Keratinocyte (primary cell): ENCODE data around the gene CDC23. TPM values are rescaled to one million over a fixed set of nuclear protein-coding genes. Genes with fewer than 3 reads are reported as not detected.

Experiments used
- DNase-seq: peaks from one replicate; pipeline ENCODE4 v3.0.0-alpha.2; 2011; ENCODE audit warnings: low read depth, missing footprints, low spot score
- FAIRE-seq: peaks from 2 replicates; lab custom pipeline; 2011; peaks lifted over from hg19 to GRCh38; lab: Jason Lieb, UNC
- H2AFZ ChIP-seq: 2 replicates; pipeline ENCODE4 v1.6.0; 2012; ENCODE audit warnings: low read length, control low read depth, inconsistent platforms; ENCODE audit not compliant: control insufficient read depth
- H3K27ac ChIP-seq: 2 replicates; pipeline ENCODE4 v1.5.1; 2011; ENCODE audit warnings: low read length; ENCODE audit not compliant: control insufficient read depth, insufficient read depth
- H3K27me3 ChIP-seq: 3 replicates; pipeline ENCODE4 v1.6.0; 2011; ENCODE audit warnings: low read length; ENCODE audit not compliant: control insufficient read depth, insufficient read depth; ENCODE audit errors: extremely low read depth
- H3K36me3 ChIP-seq, 2 experiments: 2 replicates in 1 of 2; 3 replicates in 1 of 2; pipeline ENCODE4 v1.5.1; 2011; ENCODE audit warnings: low read length in 2 of 2, mild to moderate bottlenecking in 1 of 2; ENCODE audit not compliant: control insufficient read depth in 2 of 2, insufficient read depth in 2 of 2; ENCODE audit errors: extremely low read depth in 1 of 2
- H3K4me1 ChIP-seq: 3 replicates; pipeline ENCODE4 v1.5.1; 2011; ENCODE audit warnings: low read length; ENCODE audit not compliant: control insufficient read depth, insufficient read depth; ENCODE audit errors: extremely low read depth
- H3K4me2 ChIP-seq: 3 replicates; pipeline ENCODE4 v1.6.0; 2011; ENCODE audit warnings: low read depth, low read length; ENCODE audit not compliant: control insufficient read depth, insufficient read depth; ENCODE audit errors: extremely low read depth
- H3K4me3 ChIP-seq, 3 experiments: fragments of 200-600 bp in 1 of 3; sonication (generic) in 1 of 3; 2 replicates in 2 of 3; 3 replicates in 1 of 3; pipeline ENCODE4 v1.5.1; 2011 to 2016; ENCODE audit warnings: low read length in 3 of 3, mild to moderate bottlenecking in 3 of 3, control low read depth in 2 of 3, inconsistent platforms in 1 of 3, low read depth in 1 of 3, mixed read lengths in 1 of 3, mixed run types in 1 of 3, moderate library complexity in 1 of 3; ENCODE audit not compliant: control insufficient read depth in 2 of 3, insufficient read depth in 2 of 3; ENCODE audit errors: extremely low read depth in 1 of 3
- H3K79me2 ChIP-seq: 2 replicates; pipeline ENCODE4 v1.6.0; 2012; ENCODE audit warnings: low read length; ENCODE audit not compliant: control insufficient read depth, insufficient read depth
- H3K9ac ChIP-seq: 3 replicates; pipeline ENCODE4 v1.6.0; 2011; ENCODE audit warnings: low read length; ENCODE audit not compliant: control insufficient read depth, insufficient read depth; ENCODE audit errors: extremely low read depth
- H3K9me1 ChIP-seq: 3 replicates; pipeline ENCODE4 v1.6.0; 2011; ENCODE audit warnings: low read length; ENCODE audit not compliant: control insufficient read depth, insufficient read depth; ENCODE audit errors: extremely low read depth
- H3K9me3 ChIP-seq: 2 replicates; pipeline ENCODE4 v1.5.1; 2012; ENCODE audit warnings: low read depth, low read length; ENCODE audit not compliant: control insufficient read depth
- H4K20me1 ChIP-seq: 3 replicates; pipeline ENCODE4 v1.6.0; 2011; ENCODE audit warnings: low read length; ENCODE audit not compliant: control insufficient read depth, insufficient read depth; ENCODE audit errors: extremely low read depth
- EZH2 ChIP-seq: IDR thresholded peaks from one replicate; pipeline ENCODE4 v1.6.1; 2012; ENCODE audit warnings: inconsistent platforms, mild to moderate bottlenecking, low read length, moderate library complexity
- dilution Hi-C: fragments of 300-500 bp; cut with MboI; formaldehyde crosslinking; loops from one replicate; pipeline ENCODE4 v1.7.0; 2020; ENCODE audit warnings: low sequenced_read_pairs; ENCODE audit not compliant: extremely low pct_ligation_motif_present
- polyA plus RNA-seq, 5 experiments: library from polyadenylated mRNA; depleted of rRNA in 3 of 5; stranded (reverse) in 3 of 5; stranded (forward) in 1 of 5; unstranded in 1 of 5; fragments of >200 nt; gene quantifications; 1 replicate in 1 of 5; 2 replicates in 3 of 5; 3 replicates in 1 of 5; pipeline versions ENCODE4 v1.2.1 to v1.2.3, GENCODE V29; 2011 to 2012; ENCODE audit warnings: missing spikeins in 2 of 5, low read depth in 1 of 5, low replicate concordance in 1 of 5
- TF ChIP-seq, protein P1 (sequence below), 3 experiments: IDR thresholded peaks in 1 of 3; conservative IDR thresholded peaks in 1 of 3; optimal IDR thresholded peaks in 1 of 3; 2 replicates in 2 of 3; 3 replicates in 1 of 3; pipeline versions ENCODE3 to v1.5.1; 2011; ENCODE audit warnings: low read length in 3 of 3, mild to moderate bottlenecking in 3 of 3, moderate library complexity in 2 of 3, control low read depth in 1 of 3, inconsistent platforms in 1 of 3; ENCODE audit not compliant: insufficient read depth in 2 of 3; ENCODE audit errors: extremely low read depth in 1 of 3

Gene CDC23
- polyA plus RNA-seq, 1 donor (not counting 4 experiments of a cell fraction or from before 2014, with no cell fraction given) = 40.2 TPM

GRCh38 chr5:138226910-138227309, 13.8 kb upstream of the CDC23 start:
- Histone ChIP-seq H3K27ac (no peak overlapping the region), H3K36me3 (no peaks in the 10 kb centered on the region), H3K9me3 (no peaks in the 10 kb centered on the region), H3K4me3 (no peak overlapping the region), H3K9me1 (no peaks in the 10 kb centered on the region), H2AFZ (no peak overlapping the region), H3K4me1 (peaks cover 10% of the 10 kb centered on the region), H3K27me3 (no peaks in the 10 kb centered on the region), H3K9ac (no peak overlapping the region), H3K4me2 (no peak overlapping the region), H4K20me1 (no peaks in the 10 kb centered on the region), H3K79me2 (no peaks in the 10 kb centered on the region)
- dilution Hi-C loops = no loop called here
- TF ChIP-seq EZH2 = no peak
- TF ChIP-seq, protein P1, sequence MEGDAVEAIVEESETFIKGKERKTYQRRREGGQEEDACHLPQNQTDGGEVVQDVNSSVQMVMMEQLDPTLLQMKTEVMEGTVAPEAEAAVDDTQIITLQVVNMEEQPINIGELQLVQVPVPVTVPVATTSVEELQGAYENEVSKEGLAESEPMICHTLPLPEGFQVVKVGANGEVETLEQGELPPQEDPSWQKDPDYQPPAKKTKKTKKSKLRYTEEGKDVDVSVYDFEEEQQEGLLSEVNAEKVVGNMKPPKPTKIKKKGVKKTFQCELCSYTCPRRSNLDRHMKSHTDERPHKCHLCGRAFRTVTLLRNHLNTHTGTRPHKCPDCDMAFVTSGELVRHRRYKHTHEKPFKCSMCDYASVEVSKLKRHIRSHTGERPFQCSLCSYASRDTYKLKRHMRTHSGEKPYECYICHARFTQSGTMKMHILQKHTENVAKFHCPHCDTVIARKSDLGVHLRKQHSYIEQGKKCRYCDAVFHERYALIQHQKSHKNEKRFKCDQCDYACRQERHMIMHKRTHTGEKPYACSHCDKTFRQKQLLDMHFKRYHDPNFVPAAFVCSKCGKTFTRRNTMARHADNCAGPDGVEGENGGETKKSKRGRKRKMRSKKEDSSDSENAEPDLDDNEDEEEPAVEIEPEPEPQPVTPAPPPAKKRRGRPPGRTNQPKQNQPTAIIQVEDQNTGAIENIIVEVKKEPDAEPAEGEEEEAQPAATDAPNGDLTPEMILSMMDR (optimal IDR thresholded peaks at IDR 0.05 in 1 of 3, IDR thresholded peaks at IDR 0.05 in 1 of 3, conservative IDR thresholded peaks at IDR 0.05 in 1 of 3; ENCODE audit: extremely low read depth in 1 of 3, insufficient read depth in 2 of 3, low read length in 3 of 3) = no peak
- DNase-seq (no peak), FAIRE-seq (no peak)

GRCh38 chr5:138224712-138225111, 11.6 kb upstream of the CDC23 start:
- no peak overlapping the region for H2AFZ ChIP-seq
- H3K9ac ChIP-seq = no peak overlapping the region
- H3K36me3 ChIP-seq = no peaks in the 10 kb centered on the region
- H3K27me3 ChIP-seq = no peaks in the 10 kb centered on the region
- dilution Hi-C loops = no loop called here
- no peaks in the 10 kb centered on the region for H3K4me1 ChIP-seq
- no peaks in the 10 kb centered on the region for H3K9me1 ChIP-seq
- H3K4me3 ChIP-seq = no peak overlapping the region
- no peaks in the 10 kb centered on the region for H3K9me3 ChIP-seq
- no peak for TF ChIP-seq EZH2
- TF ChIP-seq, protein P1 (optimal IDR thresholded peaks at IDR 0.05 in 1 of 3, IDR thresholded peaks at IDR 0.05 in 1 of 3, conservative IDR thresholded peaks at IDR 0.05 in 1 of 3; ENCODE audit: extremely low read depth in 1 of 3, insufficient read depth in 2 of 3, low read length in 3 of 3) = no peak
- FAIRE-seq (no peak), DNase-seq (no peak)
- H3K79me2 ChIP-seq = no peaks in the 10 kb centered on the region
- no peaks in the 10 kb centered on the region for H4K20me1 ChIP-seq
- no peak overlapping the region for H3K4me2 ChIP-seq
- no peak overlapping the region for H3K27ac ChIP-seq
